Posterior cingulate gyrus (tissue), 11 donors: Measurements from ENCODE around the gene GRAMD4.
A peak's percentile ranks its signal among the peaks of the same experiment; 100 is the strongest.
"Not testable (repeated sequence)": the region's sequence is repeated elsewhere in the genome, so short reads cannot be mapped to it uniquely, and the experiment has no call there.

ENCODE experiments used
- DNase-seq, 10 donors: peaks; one replicate each; pipeline versions ENCODE4 v3.0.0 to v3.0.0-alpha.2; 2020 to 2021; ENCODE audit warnings: mixed read lengths in 3 of 10
- intact Hi-C: fragments of 100-400 bp; cut with DNase I; formaldehyde crosslinking; loops from one replicate; pipeline ENCODE4 v1.15.1; 2023

The GRAMD4 gene

GRCh38 chr22:46614025-46614931 lies 5.9 kb upstream of the GRAMD4 start:
- no peak for DNase-seq

GRCh38 chr22:46617207-46617985 lies 2.8 kb upstream of the GRAMD4 start:
- intact Hi-C loops = no loop called here
- DNase-seq = no peak

More at GRCh38 chr22:46614025-46614931, 5.9 kb upstream of the GRAMD4 start:
- intact Hi-C loops = no loop called here

- DNase-seq = no peak
- intact Hi-C loops = no loop called here
Observed at GRCh38 chr22:46617986-46618647, 2.1 kb upstream of the GRAMD4 start.

GRCh38 chr22:46618667-46619066 lies 1.5 kb upstream of the GRAMD4 start:
- DNase-seq = no peak
- intact Hi-C loops = no loop called here

GRCh38 chr22:46619240-46619829 lies 851 bp upstream of the GRAMD4 start:
- intact Hi-C loops = no loop called here
- DNase-seq = no peak

- intact Hi-C loops = no loop called here
- DNase-seq = no peak
Observed at GRCh38 chr22:46620588-46621242, 529 bp downstream of the GRAMD4 start.

GRCh38 chr22:46621243-46621930 lies 1.2 kb downstream of the GRAMD4 start:
- DNase-seq, intact Hi-C loops: not testable (repeated sequence)

- intact Hi-C loops = no loop called here
- peak; percentile 41 to 94 (median 64) for DNase-seq
Observed at GRCh38 chr22:46622081-46622521, 1.9 kb downstream of the GRAMD4 start.

GRCh38 chr22:46625113-46625842 lies 5.1 kb downstream of the GRAMD4 start:
- intact Hi-C loops = no loop called here
- no peak for DNase-seq

- intact Hi-C loops = no loop called here
- DNase-seq = peak in 1 of 10 donors; percentile 74
Observed at GRCh38 chr22:46625843-46626349, 5.7 kb downstream of the GRAMD4 start.

- no peak for DNase-seq
- intact Hi-C loops = no loop called here
Observed at GRCh38 chr22:46626356-46626755, 6.2 kb downstream of the GRAMD4 start.

- intact Hi-C loops = no loop called here
- peak in 1 of 10 donors; percentile 84 for DNase-seq
Observed at GRCh38 chr22:46626911-46627805, 7.0 kb downstream of the GRAMD4 start.

- DNase-seq = no peak
- intact Hi-C loops = no loop called here
Observed at GRCh38 chr22:46627806-46628482, 7.8 kb downstream of the GRAMD4 start.

- no peak for DNase-seq
- intact Hi-C loops = no loop called here
Observed at GRCh38 chr22:46628756-46629155, 8.6 kb downstream of the GRAMD4 start.

- no peak for DNase-seq
- intact Hi-C loops = no loop called here
Observed at GRCh38 chr22:46629291-46629690, 9.1 kb downstream of the GRAMD4 start.

- no peak for DNase-seq
Observed at GRCh38 chr22:46631113-46631512, 10.9 kb downstream of the GRAMD4 start.

More at GRCh38 chr22:46631113-46631512, 10.9 kb downstream of the GRAMD4 start:
- intact Hi-C loops = no loop called here
